HCT116 (cell line): ENCODE results near the gene FNDC5.

ENCODE experiments used
- CEBPB ChIP-seq: IDR thresholded peaks from 2 replicates; pipeline ENCODE4 v1.6.1; 2012; ENCODE audit warnings: low read depth
- EZH2 ChIP-seq: fragments of 200-600 bp; sonication (generic); IDR thresholded peaks from 2 replicates; pipeline ENCODE4 v1.6.1; 2017; ENCODE audit warnings: antibody characterized with exemption, mixed run types
- EZH2phosphoT487 ChIP-seq: fragments of 200-600 bp; IDR thresholded peaks from 2 replicates; pipeline ENCODE4 v1.6.1; 2018; ENCODE audit warnings: antibody characterized with exemption, borderline replicate concordance
- POLR2AphosphoS5 ChIP-seq: IDR thresholded peaks from 2 replicates; pipeline ENCODE4 v1.6.1; 2011; ENCODE audit warnings: mild to moderate bottlenecking, low read depth, low read length, moderate library complexity
- SIN3A ChIP-seq: IDR thresholded peaks from 2 replicates; pipeline ENCODE4 v1.6.1; 2012; ENCODE audit warnings: low read depth
- YY1 ChIP-seq: IDR thresholded peaks from 2 replicates; pipeline ENCODE4 v1.6.1; 2011; ENCODE audit warnings: low read length, low read depth, moderate library complexity, mild to moderate bottlenecking; ENCODE audit not compliant: insufficient replicate concordance; ENCODE audit errors: extremely low read depth
- ZNF274 ChIP-seq: fragments of 200-500 bp; sonication (Bioruptor generic); IDR thresholded peaks from 2 replicates; pipeline ENCODE4 v1.6.1; 2014; ENCODE audit warnings: mild to moderate bottlenecking, low read depth, low read length, inconsistent platforms
- TF ChIP-seq, protein P1 (sequence below), 3 experiments: fragments of 200-600 bp in 1 of 3; sonication (generic) in 1 of 3; IDR thresholded peaks in 2 of 3; conservative IDR thresholded peaks in 1 of 3; 2 replicates each; pipeline ENCODE4 v1.5.1; 2012 to 2017; ENCODE audit warnings: low read depth in 2 of 3, low read length in 2 of 3, antibody characterized with exemption in 1 of 3, borderline replicate concordance in 1 of 3, control low read depth in 1 of 3, mild to moderate bottlenecking in 1 of 3, mixed read lengths in 1 of 3, mixed run types in 1 of 3, moderate library complexity in 1 of 3; ENCODE audit not compliant: insufficient read depth in 1 of 3
- TF ChIP-seq, protein P2 (sequence below): IDR thresholded peaks from 2 replicates; pipeline ENCODE4 v1.6.1; 2011; ENCODE audit warnings: mild to moderate bottlenecking, low read length, moderate library complexity; ENCODE audit not compliant: insufficient replicate concordance; ENCODE audit errors: extremely low read depth
- TF ChIP-seq, protein P3 (sequence below): IDR thresholded peaks from 2 replicates; pipeline ENCODE4 v1.6.1; 2012; ENCODE audit warnings: low read depth
- TF ChIP-seq, protein P4 (sequence below): IDR thresholded peaks from 2 replicates; pipeline ENCODE4 v1.6.1; 2012

DNA sequence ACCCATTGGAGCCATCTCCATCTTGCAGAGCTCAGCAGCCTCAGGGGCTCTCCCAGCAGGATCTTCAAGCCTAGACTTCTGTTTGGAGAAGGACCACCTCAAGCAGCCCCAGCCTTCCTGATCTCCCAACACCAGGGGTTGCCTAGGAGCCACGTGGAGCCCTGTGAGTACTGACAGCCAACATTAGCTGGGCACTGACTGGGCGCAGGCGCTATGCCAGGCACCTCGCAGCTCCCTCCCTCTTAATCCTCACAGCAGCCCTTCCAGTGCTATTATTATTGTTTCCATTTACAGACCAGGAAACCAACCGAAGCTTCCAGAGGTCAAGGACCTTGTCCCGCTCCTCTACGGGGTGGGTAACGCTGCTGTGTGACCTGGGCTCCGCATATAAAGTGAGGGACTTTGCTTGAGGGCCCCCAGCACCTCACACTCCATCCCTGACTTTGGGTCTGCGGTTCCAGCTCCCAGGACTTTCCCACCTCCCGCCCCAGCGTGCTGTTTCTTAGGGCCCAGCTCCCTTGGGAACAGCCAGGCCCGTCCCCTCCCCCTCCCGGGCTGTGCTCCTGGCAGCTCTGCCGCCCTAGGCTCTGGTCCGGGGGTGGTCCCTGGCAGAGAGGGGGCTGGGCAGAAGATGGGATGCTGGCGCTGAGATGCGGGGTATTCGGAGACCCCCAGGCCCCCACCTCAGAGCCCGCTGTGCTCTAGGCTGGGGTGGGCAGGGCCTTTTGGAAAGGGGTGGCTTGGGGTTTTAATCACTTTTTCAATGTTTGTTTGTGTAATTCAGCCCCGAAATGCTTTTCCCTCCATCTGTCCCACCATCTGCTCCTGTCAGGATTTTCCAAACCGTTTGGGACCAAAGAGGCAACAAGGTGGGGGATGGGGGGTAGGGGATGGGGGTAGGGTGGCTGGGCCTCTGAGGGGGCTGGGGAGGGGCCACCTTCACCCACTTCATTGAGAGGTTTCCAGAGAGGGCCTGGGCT, 11.4 kb upstream of the FNDC5 start:
- TF ChIP-seq, protein P1, sequence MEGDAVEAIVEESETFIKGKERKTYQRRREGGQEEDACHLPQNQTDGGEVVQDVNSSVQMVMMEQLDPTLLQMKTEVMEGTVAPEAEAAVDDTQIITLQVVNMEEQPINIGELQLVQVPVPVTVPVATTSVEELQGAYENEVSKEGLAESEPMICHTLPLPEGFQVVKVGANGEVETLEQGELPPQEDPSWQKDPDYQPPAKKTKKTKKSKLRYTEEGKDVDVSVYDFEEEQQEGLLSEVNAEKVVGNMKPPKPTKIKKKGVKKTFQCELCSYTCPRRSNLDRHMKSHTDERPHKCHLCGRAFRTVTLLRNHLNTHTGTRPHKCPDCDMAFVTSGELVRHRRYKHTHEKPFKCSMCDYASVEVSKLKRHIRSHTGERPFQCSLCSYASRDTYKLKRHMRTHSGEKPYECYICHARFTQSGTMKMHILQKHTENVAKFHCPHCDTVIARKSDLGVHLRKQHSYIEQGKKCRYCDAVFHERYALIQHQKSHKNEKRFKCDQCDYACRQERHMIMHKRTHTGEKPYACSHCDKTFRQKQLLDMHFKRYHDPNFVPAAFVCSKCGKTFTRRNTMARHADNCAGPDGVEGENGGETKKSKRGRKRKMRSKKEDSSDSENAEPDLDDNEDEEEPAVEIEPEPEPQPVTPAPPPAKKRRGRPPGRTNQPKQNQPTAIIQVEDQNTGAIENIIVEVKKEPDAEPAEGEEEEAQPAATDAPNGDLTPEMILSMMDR (IDR thresholded peaks at IDR 0.05 in 2 of 3, conservative IDR thresholded peaks at IDR 0.05 in 1 of 3; ENCODE audit: borderline replicate concordance in 1 of 3, insufficient read depth in 1 of 3, low read depth in 2 of 3, low read length in 2 of 3) = no peak
- TF ChIP-seq EZH2 = no peak
- no peak for TF ChIP-seq EZH2phosphoT487
- TF ChIP-seq YY1 = no peak
- no peak for TF ChIP-seq POLR2AphosphoS5
- TF ChIP-seq CEBPB = no peak
- TF ChIP-seq, protein P2, sequence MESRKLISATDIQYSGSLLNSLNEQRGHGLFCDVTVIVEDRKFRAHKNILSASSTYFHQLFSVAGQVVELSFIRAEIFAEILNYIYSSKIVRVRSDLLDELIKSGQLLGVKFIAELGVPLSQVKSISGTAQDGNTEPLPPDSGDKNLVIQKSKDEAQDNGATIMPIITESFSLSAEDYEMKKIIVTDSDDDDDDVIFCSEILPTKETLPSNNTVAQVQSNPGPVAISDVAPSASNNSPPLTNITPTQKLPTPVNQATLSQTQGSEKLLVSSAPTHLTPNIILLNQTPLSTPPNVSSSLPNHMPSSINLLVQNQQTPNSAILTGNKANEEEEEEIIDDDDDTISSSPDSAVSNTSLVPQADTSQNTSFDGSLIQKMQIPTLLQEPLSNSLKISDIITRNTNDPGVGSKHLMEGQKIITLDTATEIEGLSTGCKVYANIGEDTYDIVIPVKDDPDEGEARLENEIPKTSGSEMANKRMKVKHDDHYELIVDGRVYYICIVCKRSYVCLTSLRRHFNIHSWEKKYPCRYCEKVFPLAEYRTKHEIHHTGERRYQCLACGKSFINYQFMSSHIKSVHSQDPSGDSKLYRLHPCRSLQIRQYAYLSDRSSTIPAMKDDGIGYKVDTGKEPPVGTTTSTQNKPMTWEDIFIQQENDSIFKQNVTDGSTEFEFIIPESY = no peak
- TF ChIP-seq SIN3A = no peak
- TF ChIP-seq, protein P3, sequence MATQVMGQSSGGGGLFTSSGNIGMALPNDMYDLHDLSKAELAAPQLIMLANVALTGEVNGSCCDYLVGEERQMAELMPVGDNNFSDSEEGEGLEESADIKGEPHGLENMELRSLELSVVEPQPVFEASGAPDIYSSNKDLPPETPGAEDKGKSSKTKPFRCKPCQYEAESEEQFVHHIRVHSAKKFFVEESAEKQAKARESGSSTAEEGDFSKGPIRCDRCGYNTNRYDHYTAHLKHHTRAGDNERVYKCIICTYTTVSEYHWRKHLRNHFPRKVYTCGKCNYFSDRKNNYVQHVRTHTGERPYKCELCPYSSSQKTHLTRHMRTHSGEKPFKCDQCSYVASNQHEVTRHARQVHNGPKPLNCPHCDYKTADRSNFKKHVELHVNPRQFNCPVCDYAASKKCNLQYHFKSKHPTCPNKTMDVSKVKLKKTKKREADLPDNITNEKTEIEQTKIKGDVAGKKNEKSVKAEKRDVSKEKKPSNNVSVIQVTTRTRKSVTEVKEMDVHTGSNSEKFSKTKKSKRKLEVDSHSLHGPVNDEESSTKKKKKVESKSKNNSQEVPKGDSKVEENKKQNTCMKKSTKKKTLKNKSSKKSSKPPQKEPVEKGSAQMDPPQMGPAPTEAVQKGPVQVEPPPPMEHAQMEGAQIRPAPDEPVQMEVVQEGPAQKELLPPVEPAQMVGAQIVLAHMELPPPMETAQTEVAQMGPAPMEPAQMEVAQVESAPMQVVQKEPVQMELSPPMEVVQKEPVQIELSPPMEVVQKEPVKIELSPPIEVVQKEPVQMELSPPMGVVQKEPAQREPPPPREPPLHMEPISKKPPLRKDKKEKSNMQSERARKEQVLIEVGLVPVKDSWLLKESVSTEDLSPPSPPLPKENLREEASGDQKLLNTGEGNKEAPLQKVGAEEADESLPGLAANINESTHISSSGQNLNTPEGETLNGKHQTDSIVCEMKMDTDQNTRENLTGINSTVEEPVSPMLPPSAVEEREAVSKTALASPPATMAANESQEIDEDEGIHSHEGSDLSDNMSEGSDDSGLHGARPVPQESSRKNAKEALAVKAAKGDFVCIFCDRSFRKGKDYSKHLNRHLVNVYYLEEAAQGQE = no peak
- no peak for TF ChIP-seq ZNF274
- TF ChIP-seq, protein P4, sequence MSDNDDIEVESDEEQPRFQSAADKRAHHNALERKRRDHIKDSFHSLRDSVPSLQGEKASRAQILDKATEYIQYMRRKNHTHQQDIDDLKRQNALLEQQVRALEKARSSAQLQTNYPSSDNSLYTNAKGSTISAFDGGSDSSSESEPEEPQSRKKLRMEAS = no peak
